Peyer's patch (tissue), 4 donors: ENCODE data around the gene ATG101. TPM values are rescaled to one million over a fixed set of nuclear protein-coding genes. Genes with fewer than 3 reads are reported as not detected.
A peak's percentile ranks its signal among the peaks of the same experiment; 100 is the strongest.

ENCODE experiments used
- DNase-seq, 3 donors: peaks; one replicate each; pipeline ENCODE4 v3.0.0-alpha.2; 2017 to 2019
- H3K27ac ChIP-seq, 4 donors: fragments of 200-600 bp; sonication (generic); one replicate each; pipeline ENCODE4 v1.5.1; 2016 to 2019
- H3K27me3 ChIP-seq, 2 donors: fragments of 200-600 bp; sonication (generic); one replicate each; pipeline ENCODE4 v1.5.1; 2019
- H3K36me3 ChIP-seq, 3 donors: fragments of 200-600 bp; sonication (generic); one replicate each; pipeline ENCODE4 v1.5.1; 2016 to 2019
- H3K4me1 ChIP-seq, 4 donors: fragments of 200-600 bp; sonication (generic); one replicate each; pipeline ENCODE4 v1.5.1; 2016 to 2019
- H3K4me3 ChIP-seq, 4 donors: fragments of 200-600 bp; sonication (generic); 1 replicate in 3 of 4; 2 replicates in 1 of 4; pipeline ENCODE4 v1.5.1; 2016 to 2019; ENCODE audit warnings: mild to moderate bottlenecking in 1 of 4
- H3K9me3 ChIP-seq, 4 donors: fragments of 200-600 bp; sonication (generic); one replicate each; pipeline ENCODE4 v1.5.1; 2016 to 2019; ENCODE audit warnings: mild to moderate bottlenecking in 1 of 4
- POLR2A ChIP-seq, 2 donors: fragments of 450-650 bp; IDR thresholded peaks; one replicate each; pipeline ENCODE4 v1.5.1; 2017; ENCODE audit warnings: antibody characterized with exemption in 2 of 2, mild to moderate bottlenecking in 2 of 2, moderate library complexity in 2 of 2
- total RNA-seq, 4 donors: library from RNA; depleted of rRNA; stranded (reverse); fragments of >200 nt; gene quantifications; one replicate each; pipeline ENCODE4 v1.1.0, GENCODE V29; 2016
- TF ChIP-seq, protein P1 (sequence below), 6 experiments: fragments of 450-650 bp in 4 of 6; fragments of 200-600 bp in 2 of 6; sonication (generic) in 1 of 6; IDR thresholded peaks; one replicate each; pipeline ENCODE4 v1.5.1; 2017 to 2019; ENCODE audit warnings: antibody characterized with exemption in 6 of 6, mild to moderate bottlenecking in 3 of 6, moderate library complexity in 1 of 6

ATG101 gene
- total RNA-seq, 4 donors from 2014 or later = 31.5 to 39.6 (median 33.9) TPM

DNA sequence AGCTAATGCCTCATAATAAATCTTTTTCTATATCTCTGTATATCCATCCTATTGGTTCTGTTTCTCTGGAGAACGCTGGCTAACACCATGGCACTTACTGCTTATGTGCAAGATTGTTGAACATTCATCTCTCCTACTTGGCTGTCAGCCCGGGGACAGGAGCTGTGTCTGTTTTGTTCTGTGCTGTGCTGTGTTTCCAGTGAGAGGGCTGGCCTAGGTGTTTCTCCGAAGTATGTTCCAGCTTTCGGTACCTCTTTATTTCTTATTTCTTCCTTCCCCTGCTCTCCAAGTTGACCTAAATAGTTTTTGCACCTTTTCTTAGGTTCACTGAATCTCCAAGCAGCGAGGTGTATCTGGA is 37.4 kb upstream of the ATG101 start:
- TF ChIP-seq, protein P1, sequence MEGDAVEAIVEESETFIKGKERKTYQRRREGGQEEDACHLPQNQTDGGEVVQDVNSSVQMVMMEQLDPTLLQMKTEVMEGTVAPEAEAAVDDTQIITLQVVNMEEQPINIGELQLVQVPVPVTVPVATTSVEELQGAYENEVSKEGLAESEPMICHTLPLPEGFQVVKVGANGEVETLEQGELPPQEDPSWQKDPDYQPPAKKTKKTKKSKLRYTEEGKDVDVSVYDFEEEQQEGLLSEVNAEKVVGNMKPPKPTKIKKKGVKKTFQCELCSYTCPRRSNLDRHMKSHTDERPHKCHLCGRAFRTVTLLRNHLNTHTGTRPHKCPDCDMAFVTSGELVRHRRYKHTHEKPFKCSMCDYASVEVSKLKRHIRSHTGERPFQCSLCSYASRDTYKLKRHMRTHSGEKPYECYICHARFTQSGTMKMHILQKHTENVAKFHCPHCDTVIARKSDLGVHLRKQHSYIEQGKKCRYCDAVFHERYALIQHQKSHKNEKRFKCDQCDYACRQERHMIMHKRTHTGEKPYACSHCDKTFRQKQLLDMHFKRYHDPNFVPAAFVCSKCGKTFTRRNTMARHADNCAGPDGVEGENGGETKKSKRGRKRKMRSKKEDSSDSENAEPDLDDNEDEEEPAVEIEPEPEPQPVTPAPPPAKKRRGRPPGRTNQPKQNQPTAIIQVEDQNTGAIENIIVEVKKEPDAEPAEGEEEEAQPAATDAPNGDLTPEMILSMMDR (IDR thresholded peaks at IDR 0.05) = no peak
- no peak for TF ChIP-seq POLR2A (IDR thresholded peaks at IDR 0.05)
- no peaks in the 10 kb centered on the region for H3K27me3 ChIP-seq
- peak overlapping the region; percentile 30 to 45 (median 40) for H3K4me3 ChIP-seq
- no peaks in the 10 kb centered on the region for H3K9me3 ChIP-seq
- peaks cover 3 to 26% (median 17%) of the 10 kb centered on the region in 4 donors for H3K4me1 ChIP-seq
- peak overlapping the region; percentile 79 to 91 (median 84) for H3K27ac ChIP-seq
- H3K36me3 ChIP-seq = no peaks in the 10 kb centered on the region
- peak in 2 of 3 donors; percentile 45 to 78 for DNase-seq

DNA sequence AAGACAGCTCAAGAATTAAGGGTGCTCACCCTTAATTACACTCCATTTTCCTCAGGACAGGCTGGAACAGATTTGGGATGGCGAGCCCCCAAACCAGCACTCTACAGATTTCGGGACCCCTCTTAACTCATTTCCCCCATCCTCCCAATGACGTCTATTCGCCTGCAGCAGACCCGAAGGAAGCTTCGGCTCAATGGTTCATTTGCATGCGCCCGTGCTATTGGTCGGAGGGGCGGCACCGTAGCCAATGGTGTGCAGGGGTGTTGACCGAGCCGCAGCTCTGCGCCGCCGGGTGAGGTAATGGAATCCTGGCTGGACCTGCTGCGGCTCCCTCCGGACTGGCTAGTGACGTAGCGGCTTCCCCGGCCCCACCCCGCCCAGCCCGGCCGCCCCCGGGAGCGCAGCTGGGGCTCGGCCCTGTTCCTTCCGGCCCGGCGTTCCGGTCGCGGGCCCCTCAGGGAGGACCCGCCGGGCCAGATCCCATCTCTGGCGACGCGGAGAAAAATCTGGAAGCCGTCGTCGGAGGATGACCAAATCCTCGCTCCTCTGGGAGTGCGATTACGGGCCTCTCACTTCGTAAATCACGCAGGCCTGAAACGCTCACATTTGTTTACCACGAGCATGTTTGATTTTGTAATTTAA is 36.9 kb upstream of the ATG101 start:
- peak overlapping the region; percentile 30 to 45 (median 40) for H3K4me3 ChIP-seq
- H3K27me3 ChIP-seq = no peaks in the 10 kb centered on the region
- no peaks in the 10 kb centered on the region for H3K36me3 ChIP-seq
- H3K9me3 ChIP-seq = no peaks in the 10 kb centered on the region
- peaks cover 3 to 31% (median 20%) of the 10 kb centered on the region in 4 donors for H3K4me1 ChIP-seq
- DNase-seq = peak; percentile 97 to 99 (median 97)
- peak overlapping the region; percentile 79 to 91 (median 84) for H3K27ac ChIP-seq
- TF ChIP-seq, protein P1 (IDR thresholded peaks at IDR 0.05) = no peak
- TF ChIP-seq POLR2A (IDR thresholded peaks at IDR 0.05) = peak; percentile 33 to 70

DNA sequence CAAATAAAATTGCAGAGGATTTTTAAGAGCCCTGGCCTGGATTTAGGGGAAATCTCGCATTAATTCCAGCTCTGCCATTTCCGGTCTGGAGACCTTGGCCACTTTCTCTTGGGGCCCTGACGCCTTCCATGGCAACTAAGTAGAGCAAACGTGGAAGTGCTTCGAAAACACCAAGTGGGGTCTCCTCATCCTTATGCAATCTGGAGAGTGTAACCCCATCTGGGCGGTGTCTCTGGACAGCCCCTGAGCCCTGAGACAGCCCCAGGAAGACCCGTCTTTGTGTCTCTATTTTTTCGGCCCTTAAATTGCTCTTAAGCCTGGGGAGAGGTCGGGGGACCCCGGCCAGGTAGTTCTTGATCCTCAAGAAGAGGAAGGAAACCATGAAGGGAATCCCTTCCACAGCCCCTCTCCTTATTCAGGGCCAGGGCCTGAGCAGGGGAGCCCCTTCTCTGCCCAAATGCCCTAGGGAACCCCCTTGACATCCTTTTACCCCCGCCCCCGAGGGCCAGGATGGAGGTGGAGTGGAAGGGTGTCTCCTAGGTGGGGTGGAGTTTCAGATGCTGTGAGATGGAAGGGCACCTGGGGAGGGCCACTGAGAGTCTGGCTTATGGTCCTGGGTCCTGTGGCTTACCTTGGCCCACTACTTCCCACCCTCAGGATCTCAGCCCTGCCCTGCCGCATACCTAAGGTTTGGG is 36.2 kb upstream of the ATG101 start:
- Histone ChIP-seq H3K9me3 (no peaks in the 10 kb centered on the region), H3K36me3 (no peaks in the 10 kb centered on the region), H3K4me3 (peak overlapping the region; percentile 30 to 45 (median 40)), H3K4me1 (peaks cover 3 to 33% (median 20%) of the 10 kb centered on the region in 4 donors), H3K27me3 (no peaks in the 10 kb centered on the region), H3K27ac (peak overlapping the region; percentile 79 to 91 (median 84))
- DNase-seq = no peak
- TF ChIP-seq, protein P1 (IDR thresholded peaks at IDR 0.05) = no peak
- TF ChIP-seq POLR2A (IDR thresholded peaks at IDR 0.05) = no peak

DNA sequence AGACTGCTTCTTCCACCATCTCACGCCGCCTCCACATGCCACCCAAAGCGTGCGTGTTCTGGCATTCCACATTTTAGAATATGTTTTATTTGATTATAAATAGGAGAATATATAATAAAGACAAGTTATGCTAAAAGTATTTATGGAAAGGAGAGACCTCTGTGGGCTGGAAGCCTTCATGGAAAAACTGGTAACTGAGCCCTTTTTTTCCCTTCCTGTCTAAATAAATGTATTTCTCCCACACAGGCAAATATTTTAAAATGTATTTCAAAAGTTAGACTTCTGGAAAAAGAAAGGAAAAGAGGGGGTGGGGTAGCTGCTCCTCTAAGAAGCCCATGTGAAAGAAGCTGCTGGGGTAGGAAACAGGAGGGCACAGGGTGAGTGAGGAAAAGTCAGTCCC is 34.6 kb upstream of the ATG101 start:
- DNase-seq = no peak

DNA sequence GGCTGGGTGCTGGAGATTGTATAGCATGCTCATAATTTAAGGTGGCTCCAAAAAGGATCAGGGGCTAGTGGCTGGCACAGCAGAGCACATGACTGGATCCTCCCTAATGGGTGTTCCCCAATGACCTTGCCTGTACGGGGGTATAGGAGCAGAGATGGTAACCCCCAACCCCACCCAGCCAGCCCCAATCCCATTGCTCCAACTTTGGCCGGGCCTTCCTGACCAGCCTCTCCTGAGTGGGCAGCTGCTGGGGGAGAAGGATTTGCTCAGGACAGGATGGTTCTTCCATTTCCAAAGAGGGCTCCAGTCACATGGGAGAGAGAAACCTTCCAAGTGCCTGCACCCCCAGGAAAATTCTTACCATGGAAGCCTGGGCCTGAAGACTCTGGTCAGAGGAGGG is 33.9 kb upstream of the ATG101 start:
- no peaks in the 10 kb centered on the region for H3K36me3 ChIP-seq
- no peak for DNase-seq
- peaks cover 3 to 33% (median 20%) of the 10 kb centered on the region in 4 donors for H3K4me1 ChIP-seq

More for the DNA sequence above, 34.6 kb upstream of the ATG101 start:
- peaks cover 3 to 33% (median 20%) of the 10 kb centered on the region in 4 donors for H3K4me1 ChIP-seq
- H3K9me3 ChIP-seq = no peaks in the 10 kb centered on the region
- TF ChIP-seq, protein P1 (IDR thresholded peaks at IDR 0.05) = no peak
- no peak for TF ChIP-seq POLR2A (IDR thresholded peaks at IDR 0.05)
- no peak overlapping the region for H3K27ac ChIP-seq
- no peaks in the 10 kb centered on the region for H3K36me3 ChIP-seq
- H3K27me3 ChIP-seq = no peaks in the 10 kb centered on the region
- H3K4me3 ChIP-seq = no peak overlapping the region

More for the DNA sequence above, 33.9 kb upstream of the ATG101 start:
- Histone ChIP-seq H3K9me3 (no peaks in the 10 kb centered on the region), H3K27ac (peak overlapping the region in 3 of 4 donors; percentile 66 to 87 (median 79)), H3K4me3 (no peak overlapping the region), H3K27me3 (no peaks in the 10 kb centered on the region)
- TF ChIP-seq POLR2A (IDR thresholded peaks at IDR 0.05) = no peak
- TF ChIP-seq, protein P1 (IDR thresholded peaks at IDR 0.05) = no peak
